SK-N-SH treated with all-trans-retinoic acid at 6 μM for 48 hours (cell line): ENCODE results near the gene CD164.
A peak's percentile ranks its signal among the peaks of the same experiment; 100 is the strongest.

Experiments
- ATAC-seq: fragments of 200-7000 bp; cut with Tn5 transposase; 3 replicates; pipeline ENCODE4 v1.9.1; 2020; ENCODE audit warnings: mild to moderate bottlenecking, moderate library complexity
- ARNTL ChIP-seq: fragments of 450-650 bp; formaldehyde crosslinking; IDR thresholded peaks from 2 replicates; pipeline ENCODE4 v1.5.0; 2020; ENCODE audit warnings: low read depth, mild to moderate bottlenecking, moderate library complexity, borderline replicate concordance
- BACH2 ChIP-seq: fragments of 250-450 bp; sonication (Bioruptor Pico); IDR thresholded peaks from 2 replicates; pipeline ENCODE4 v1.9.0; 2021; ENCODE audit warnings: mild to moderate bottlenecking, borderline replicate concordance
- CREB5 ChIP-seq: fragments of 250-450 bp; sonication (Bioruptor Pico); IDR thresholded peaks from 2 replicates; pipeline ENCODE4 v1.5.1; 2020; ENCODE audit warnings: low read depth, mild to moderate bottlenecking, moderate library complexity
- CSDC2 ChIP-seq: fragments of 250-450 bp; sonication (Bioruptor Pico); IDR thresholded peaks from 2 replicates; pipeline ENCODE4 v1.5.0; 2020; ENCODE audit warnings: mild to moderate bottlenecking, moderate library complexity
- CSRNP3 ChIP-seq: fragments of 250-450 bp; sonication (Bioruptor Pico); IDR thresholded peaks from 2 replicates; pipeline ENCODE4 v1.5.1; 2021; ENCODE audit warnings: mild to moderate bottlenecking, moderate library complexity
- GLIS3 ChIP-seq: fragments of 250-450 bp; sonication (Bioruptor Pico); IDR thresholded peaks from 2 replicates; pipeline ENCODE4 v1.5.0; 2020; ENCODE audit warnings: mild to moderate bottlenecking, moderate library complexity
- ISL1 ChIP-seq: fragments of 250-450 bp; sonication (Bioruptor Pico); IDR thresholded peaks from 2 replicates; pipeline ENCODE4 v2.1.2; 2022; ENCODE audit warnings: mild to moderate bottlenecking, moderate library complexity
- OSR1 ChIP-seq: fragments of 250-450 bp; sonication (Bioruptor Pico); IDR thresholded peaks from 2 replicates; pipeline ENCODE4 v1.8.0; 2022; ENCODE audit warnings: moderate library complexity, mild to moderate bottlenecking, inconsistent platforms
- PATZ1 ChIP-seq: fragments of 250-450 bp; sonication (Bioruptor Pico); IDR thresholded peaks from 2 replicates; pipeline ENCODE4 v1.8.0; 2020; ENCODE audit warnings: mild to moderate bottlenecking, moderate library complexity, borderline replicate concordance
- POU6F1 ChIP-seq: fragments of 250-450 bp; sonication (Bioruptor Pico); IDR thresholded peaks from 2 replicates; pipeline ENCODE4 v1.8.0; 2021; ENCODE audit warnings: low read depth, mild to moderate bottlenecking, moderate library complexity, borderline replicate concordance
- PPARA ChIP-seq: fragments of 250-450 bp; sonication (Bioruptor Pico); IDR thresholded peaks from 2 replicates; pipeline ENCODE4 v1.5.0; 2020; ENCODE audit warnings: mild to moderate bottlenecking, borderline replicate concordance
- RARB ChIP-seq: fragments of 250-450 bp; sonication (Bioruptor Pico); IDR thresholded peaks from 2 replicates; pipeline ENCODE4 v1.8.0; 2021; ENCODE audit warnings: mild to moderate bottlenecking, moderate library complexity
- SNAI2 ChIP-seq: fragments of 250-450 bp; sonication (Bioruptor Pico); IDR thresholded peaks from 2 replicates; pipeline ENCODE4 v1.5.0; 2020; ENCODE audit warnings: mild to moderate bottlenecking, moderate library complexity
- TOX ChIP-seq: fragments of 250-450 bp; sonication (Bioruptor Pico); IDR thresholded peaks from 2 replicates; pipeline ENCODE4 v1.8.0; 2021; ENCODE audit warnings: mild to moderate bottlenecking, moderate library complexity, borderline replicate concordance
- TSHZ2 ChIP-seq: fragments of 250-450 bp; sonication (Bioruptor Pico); IDR thresholded peaks from 2 replicates; pipeline ENCODE4 v1.5.0; 2020; ENCODE audit warnings: mild to moderate bottlenecking, moderate library complexity
- ZFP30 ChIP-seq: fragments of 450-650 bp; formaldehyde crosslinking; IDR thresholded peaks from 2 replicates; pipeline ENCODE4 v1.5.0; 2022; ENCODE audit warnings: mild to moderate bottlenecking, moderate library complexity
- ZNF565 ChIP-seq: fragments of 450-650 bp; formaldehyde crosslinking; conservative IDR thresholded peaks from 2 replicates; pipeline ENCODE4 v1.5.0; 2020; ENCODE audit warnings: low read depth, mild to moderate bottlenecking, moderate library complexity
- ZNF70 ChIP-seq: fragments of 450-650 bp; formaldehyde crosslinking; IDR thresholded peaks from 2 replicates; pipeline ENCODE4 v1.5.0; 2020; ENCODE audit warnings: mild to moderate bottlenecking, moderate library complexity
- ZNF8 ChIP-seq: fragments of 450-650 bp; formaldehyde crosslinking; IDR thresholded peaks from 2 replicates; pipeline ENCODE4 v1.5.0; 2020; ENCODE audit warnings: mild to moderate bottlenecking, moderate library complexity

Gene CD164

GRCh38 chr6:109406196-109406595 is 23.9 kb upstream of the CD164 start:
- TF ChIP-seq CSRNP3 (CRISPR knock-in tag) (no peak), GLIS3 (no peak), OSR1 (CRISPR knock-in tag) (no peak), BACH2 (CRISPR knock-in tag) (no peak), TSHZ2 (no peak), TOX (CRISPR knock-in tag) (no peak)
- ATAC-seq = no peak

GRCh38 chr6:109397020-109397419 is 14.8 kb upstream of the CD164 start:
- TF ChIP-seq ZNF565 (CRISPR knock-in tag) (no peak), ZFP30 (CRISPR knock-in tag) (no peak), GLIS3 (no peak), OSR1 (CRISPR knock-in tag) (no peak), CSRNP3 (CRISPR knock-in tag) (no peak), PATZ1 (CRISPR knock-in tag) (no peak), SNAI2 (CRISPR knock-in tag) (no peak), BACH2 (CRISPR knock-in tag) (no peak)
- TF ChIP-seq, all 23 proteins: peak for 0

GRCh38 chr6:109396046-109396718 is 13.9 kb upstream of the CD164 start:
- ATAC-seq = no peak
- no peak for TF ChIP-seq PATZ1 (CRISPR knock-in tag)
- TF ChIP-seq POU6F1 = no peak
- no peak for TF ChIP-seq ZNF70 (CRISPR knock-in tag)
- TF ChIP-seq ARNTL (CRISPR knock-in tag) = no peak
- TF ChIP-seq ZNF565 (CRISPR knock-in tag) = no peak
- TF ChIP-seq ISL1 (CRISPR knock-in tag) = no peak
- TF ChIP-seq TSHZ2 = no peak
- TF ChIP-seq ZNF8 (CRISPR knock-in tag) = no peak
- TF ChIP-seq CREB5 (CRISPR knock-in tag) = no peak
- no peak for TF ChIP-seq CSDC2 (CRISPR knock-in tag)
- TF ChIP-seq TOX (CRISPR knock-in tag) = no peak
- TF ChIP-seq RARB (CRISPR knock-in tag) = no peak
- TF ChIP-seq PPARA (CRISPR knock-in tag) = no peak

More at GRCh38 chr6:109397020-109397419, 14.8 kb upstream of the CD164 start:
- ATAC-seq = peak; percentile 75; the same call in 2 of the 3 replicates
